T-cell (primary cell): ENCODE measurements around the gene MPDU1. TPM values are rescaled to one million over a fixed set of nuclear protein-coding genes. Genes with fewer than 3 reads are reported as not detected.

Experiments
- ATAC-seq, 4 experiments: fragments of 200-7000 bp in 3 of 4; fragments of 150-1000 bp in 1 of 4; cut with Tn5 transposase; replicated peaks in 1 of 4; 1 replicate in 3 of 4; 2 replicates in 1 of 4; pipeline ENCODE4 v1.10.0; 2021; ENCODE audit warnings: moderate library complexity in 3 of 4, mild to moderate bottlenecking in 2 of 4, moderate number of reproducible peaks in 1 of 4
- CTCF ChIA-PET, 2 donors: fragments of 300-600 bp; sonication (Branson Sonifier 250); formaldehyde crosslinking; loops; one replicate each; lab custom pipeline; 2022; ENCODE audit warnings: antibody characterized with exemption in 2 of 2; lab: Charles Lee
- POLR2A ChIA-PET, 2 donors: fragments of 300-600 bp; sonication (Branson Sonifier 250); formaldehyde crosslinking; loops; one replicate each; lab custom pipeline; 2022; ENCODE audit warnings: antibody characterized with exemption in 2 of 2; lab: Charles Lee
- DNase-seq, 35 experiments: peaks; one replicate each; pipeline versions ENCODE4 v3.0.0 to v3.0.0-alpha.2; 2013 to 2023
- H3K27ac ChIP-seq: one replicate; pipeline ENCODE4 v1.5.1; 2013; ENCODE audit warnings: low read length
- H3K27me3 ChIP-seq, 2 experiments: replicated peaks in 1 of 2; 1 replicate in 1 of 2; 2 replicates in 1 of 2; pipeline versions ENCODE4 v1.6.1 to v1.7.0; 2013; ENCODE audit warnings: low read length in 1 of 2, mixed read lengths in 1 of 2; ENCODE audit not compliant: control insufficient read depth in 2 of 2, insufficient read depth in 2 of 2; ENCODE audit errors: extremely low read depth in 1 of 2
- H3K36me3 ChIP-seq, 2 donors: 1 replicate in 1 of 2; 2 replicates in 1 of 2; pipeline versions ENCODE4 v1.6.1 to v1.7.0; 2013; ENCODE audit warnings: low read length in 1 of 2; ENCODE audit not compliant: control insufficient read depth in 2 of 2, insufficient read depth in 1 of 2; ENCODE audit errors: extremely low read depth in 1 of 2
- H3K4me1 ChIP-seq, 2 experiments: 1 replicate in 1 of 2; 2 replicates in 1 of 2; pipeline versions ENCODE4 v1.6.1 to v1.7.0; 2013; ENCODE audit warnings: low read length in 2 of 2, mixed read lengths in 1 of 2; ENCODE audit not compliant: insufficient read depth in 2 of 2, control insufficient read depth in 1 of 2; ENCODE audit errors: extremely low read depth in 1 of 2
- H3K4me3 ChIP-seq, 2 donors: 1 replicate in 1 of 2; 2 replicates in 1 of 2; pipeline versions ENCODE4 v1.5.1 to v1.7.0; 2013; ENCODE audit warnings: mild to moderate bottlenecking in 2 of 2, low read length in 1 of 2, moderate library complexity in 1 of 2; ENCODE audit not compliant: control insufficient read depth in 1 of 2; ENCODE audit errors: extremely low read depth in 1 of 2
- H3K9me3 ChIP-seq: 2 replicates; pipeline ENCODE4 v1.7.0; 2013
- H3K27ac Mint-ChIP-seq, 2 donors: one replicate each; pipeline ENCODE4 v1.8.0; 2020 to 2021; ENCODE audit warnings: mild to moderate bottlenecking in 2 of 2, mixed read lengths in 2 of 2
- H3K27me3 Mint-ChIP-seq, 2 donors: one replicate each; pipeline ENCODE4 v1.8.0; 2021 to 2022; ENCODE audit warnings: mixed read lengths in 2 of 2
- H3K36me3 Mint-ChIP-seq: one replicate; pipeline ENCODE4 v1.8.0; 2021; ENCODE audit warnings: mixed read lengths
- H3K4me1 Mint-ChIP-seq, 3 donors: one replicate each; pipeline ENCODE4 v1.8.0; 2020 to 2022; ENCODE audit warnings: mixed read lengths in 3 of 3, mild to moderate bottlenecking in 1 of 3
- H3K4me3 Mint-ChIP-seq, 3 donors: one replicate each; pipeline ENCODE4 v1.8.0; 2020 to 2022; ENCODE audit warnings: mild to moderate bottlenecking in 3 of 3, mixed read lengths in 3 of 3, moderate library complexity in 3 of 3
- H3K9me3 Mint-ChIP-seq, 3 donors: one replicate each; pipeline ENCODE4 v1.8.0; 2020 to 2022; ENCODE audit warnings: mixed read lengths in 3 of 3
- WGBS: methylation state at CpG from one replicate; pipeline ENCODE4 v1.1.5; 2013; ENCODE audit warnings: missing lambda C conversion rate; ENCODE audit not compliant: insufficient coverage; 5-methylcytosine and 5-hydroxymethylcytosine counted together
- total RNA-seq, 35 experiments: library from RNA in 6 of 35; stranded (reverse) in 6 of 35; fragments of 120-200 nt in 1 of 35; gene quantifications; one replicate each; pipeline versions ENCODE4 v1.2.1 to v1.2.4 and lab custom pipeline; 2013 to 2026

The MPDU1 gene
- total RNA-seq, 5 donors from 2014 or later (not counting 1 experiment from before 2014, with no cell fraction given) = 27.0 to 31.4 (median 28.6) TPM

GRCh38 chr17:7582396-7583252 is 1.0 kb upstream of the MPDU1 start:
- Histone ChIP-seq H3K27me3 (no peaks in the 10 kb centered on the region), H3K9me3 (no peaks in the 10 kb centered on the region), H3K4me3 (peak overlapping the region; percentile 35 to 79), H3K27ac (peak overlapping the region; percentile 91), H3K4me1 (peaks cover 27 to 62% of the 10 kb centered on the region in 2 experiments), H3K36me3 (peaks cover 8 to 31% of the 10 kb centered on the region in 2 donors)
- no peak for DNase-seq
- 94% methylated on average over 23 of the region's 36 CpGs for WGBS
- Mint-ChIP-seq H3K36me3 (peaks cover 19% of the 10 kb centered on the region), H3K4me3 (peak overlapping the region; percentile 72 to 99 (median 90)), H3K9me3 (no peaks in the 10 kb centered on the region), H3K4me1 (peaks cover 59 to 68% (median 64%) of the 10 kb centered on the region in 3 donors), H3K27me3 (no peaks in the 10 kb centered on the region), H3K27ac (peak overlapping the region; percentile 81 to 82)
- ChIA-PET CTCF (interaction anchor here in 1 of 2 donors (1.4 kb wide), 1 partner anchor 105 kb away, joined by 16 read pairs; the partner anchor contains the start of genes TP53 and WRAP53), POLR2A (interaction anchor here (0.6 to 2.1 kb wide), 5 partner anchors 8 to 253 kb away, joined by 3 to 10 read pairs (median 5); partner anchors contain the start of genes NEURL4 (in 1 of the 2) and SENP3 (in 1 of the 2))
- no peak for ATAC-seq

GRCh38 chr17:7586673-7587419 is 3.2 kb downstream of the MPDU1 start:
- Mint-ChIP-seq H3K27me3 (no peaks in the 10 kb centered on the region), H3K9me3 (no peaks in the 10 kb centered on the region), H3K4me3 (no peak overlapping the region), H3K4me1 (peaks cover 27 to 31% (median 30%) of the 10 kb centered on the region in 3 donors), H3K36me3 (peaks cover 14% of the 10 kb centered on the region), H3K27ac (no peak overlapping the region)
- POLR2A ChIA-PET = interaction anchor here (0.5 to 0.6 kb wide), 2 partner anchors 22 to 47 kb away, joined by 3 to 9 read pairs; no protein-coding TSS in a partner anchor
- DNase-seq (no peak), ATAC-seq (no peak)
- H3K9me3 ChIP-seq = no peaks in the 10 kb centered on the region
- H3K4me1 ChIP-seq = peaks cover 23 to 46% of the 10 kb centered on the region in 2 experiments
- no peak overlapping the region for H3K4me3 ChIP-seq
- no peaks in the 10 kb centered on the region for H3K27me3 ChIP-seq
- CTCF ChIA-PET = interaction anchor here in 1 of 2 donors (0.6 kb wide), 1 partner anchor 210 kb away, joined by 3 read pairs; no protein-coding TSS in a partner anchor
- WGBS = 96% methylated on average over 3 of the region's 9 CpGs
- no peak overlapping the region for H3K27ac ChIP-seq
- H3K36me3 ChIP-seq = peaks cover 7 to 41% of the 10 kb centered on the region in 2 donors

GRCh38 chr17:7587420-7588151 is 3.9 kb downstream of the MPDU1 start:
- Histone ChIP-seq H3K9me3 (no peaks in the 10 kb centered on the region), H3K4me3 (no peak overlapping the region), H3K27ac (no peak overlapping the region), H3K36me3 (peaks cover 12 to 48% of the 10 kb centered on the region in 2 donors), H3K4me1 (peaks cover 17 to 39% of the 10 kb centered on the region in 2 experiments), H3K27me3 (no peaks in the 10 kb centered on the region)
- Mint-ChIP-seq H3K36me3 (peaks cover 20% of the 10 kb centered on the region), H3K9me3 (no peaks in the 10 kb centered on the region), H3K27ac (no peak overlapping the region), H3K4me1 (peaks cover 20 to 24% (median 23%) of the 10 kb centered on the region in 3 donors), H3K4me3 (no peak overlapping the region), H3K27me3 (no peaks in the 10 kb centered on the region)
- ChIA-PET CTCF (interaction anchor here in 1 of 2 donors (0.6 kb wide), 1 partner anchor 211 kb away, joined by 3 read pairs; no protein-coding TSS in a partner anchor), POLR2A (interaction anchor here in 1 of 2 donors (0.5 kb wide), 1 partner anchor 47 kb away, joined by 9 read pairs; no protein-coding TSS in a partner anchor)
- DNase-seq (no peak), ATAC-seq (no peak)
- 77% methylated on average over 3 of the region's 12 CpGs for WGBS

GRCh38 chr17:7588553-7589203 is 5.0 kb downstream of the MPDU1 start:
- POLR2A ChIA-PET = interaction anchor here in 1 of 2 donors (0.6 kb wide), 2 partner anchors 101 to 314 kb away, joined by 3 read pairs; no protein-coding TSS in a partner anchor

GRCh38 chr17:7589204-7589868 is 5.7 kb downstream of the MPDU1 start:
- Histone ChIP-seq H3K9me3 (no peaks in the 10 kb centered on the region), H3K4me3 (no peak overlapping the region), H3K27ac (no peak overlapping the region), H3K36me3 (peaks cover 9 to 66% of the 10 kb centered on the region in 2 donors), H3K4me1 (peaks cover 6 to 27% of the 10 kb centered on the region in 2 experiments), H3K27me3 (no peaks in the 10 kb centered on the region)
- ChIA-PET POLR2A (interaction anchor here (0.6 to 1.2 kb wide), 4 partner anchors 98 to 351 kb away, joined by 3 to 4 read pairs (median 3); no protein-coding TSS in a partner anchor), CTCF (interaction anchor here (0.6 to 1.5 kb wide), 9 partner anchors 74 to 234 kb away, joined by 3 to 6 read pairs (median 4); partner anchors contain the start of gene TP53 (in 1 of the 2))
- WGBS = 60% methylated on average over 56 of the region's 56 CpGs
- no peak overlapping the region for H3K4me3 Mint-ChIP-seq
- peaks cover 8 to 16% (median 12%) of the 10 kb centered on the region in 3 donors for H3K4me1 Mint-ChIP-seq
- DNase-seq (peak in 34 of 35 experiments; percentile 35 to 82 (median 60)), ATAC-seq (peak; percentile 76 to 84 (median 76))
- H3K27me3 Mint-ChIP-seq = no peaks in the 10 kb centered on the region
- H3K27ac Mint-ChIP-seq = no peak overlapping the region
- no peaks in the 10 kb centered on the region for H3K9me3 Mint-ChIP-seq
- peaks cover 34% of the 10 kb centered on the region for H3K36me3 Mint-ChIP-seq

More at GRCh38 chr17:7588553-7589203, 5.0 kb downstream of the MPDU1 start:
- H3K27me3 Mint-ChIP-seq = no peaks in the 10 kb centered on the region
- DNase-seq = no peak
- Histone ChIP-seq H3K27me3 (no peaks in the 10 kb centered on the region), H3K4me1 (peaks cover 9 to 29% of the 10 kb centered on the region in 2 experiments), H3K9me3 (no peaks in the 10 kb centered on the region), H3K4me3 (no peak overlapping the region), H3K36me3 (peaks cover 9 to 59% of the 10 kb centered on the region in 2 donors), H3K27ac (no peak overlapping the region)
- WGBS = 94% methylated on average over 26 of the region's 30 CpGs
- peaks cover 13 to 23% (median 18%) of the 10 kb centered on the region in 3 donors for H3K4me1 Mint-ChIP-seq
- H3K9me3 Mint-ChIP-seq = no peaks in the 10 kb centered on the region
- H3K27ac Mint-ChIP-seq = no peak overlapping the region
- peak in 1 of 4 experiments; percentile 7 for ATAC-seq
- H3K4me3 Mint-ChIP-seq = no peak overlapping the region
- H3K36me3 Mint-ChIP-seq = peaks cover 28% of the 10 kb centered on the region
- CTCF ChIA-PET = interaction anchor here (0.8 to 1.5 kb wide), 9 partner anchors 28 to 233 kb away, joined by 3 to 6 read pairs (median 4); partner anchors contain the start of gene TP53 (in 1 of the 2)
